B cell (primary cell): ENCODE measurements around the gene PTPN6. TPM values are rescaled to one million over a fixed set of nuclear protein-coding genes. Genes with fewer than 3 reads are reported as not detected.

Experiments used
- ATAC-seq: fragments of 200-7000 bp; cut with Tn5 transposase; one replicate; pipeline ENCODE4 v1.10.0; 2021; ENCODE audit warnings: low read depth, mild to moderate bottlenecking, moderate number of reproducible peaks, moderate library complexity
- CTCF ChIA-PET: fragments of 350-600 bp; sonication (Branson Sonifier 250); formaldehyde crosslinking; loops from one replicate; lab custom pipeline; 2021; ENCODE audit warnings: antibody characterized with exemption, inconsistent platforms; lab: Charles Lee
- POLR2A ChIA-PET: fragments of 350-600 bp; sonication (Branson Sonifier 250); formaldehyde crosslinking; loops from one replicate; lab custom pipeline; 2021; ENCODE audit warnings: antibody characterized with exemption; lab: Charles Lee
- DNase-seq: peaks from one replicate; pipeline ENCODE4 v3.0.0; 2013
- H2AFZ ChIP-seq: 2 replicates; pipeline ENCODE4 v1.6.1; 2012; ENCODE audit warnings: mild to moderate bottlenecking, low read depth, low read length; ENCODE audit not compliant: insufficient read depth, poor library complexity, severe bottlenecking
- H3K27ac ChIP-seq, 2 donors: 1 replicate in 1 of 2; 2 replicates in 1 of 2; pipeline ENCODE4 v1.5.1; 2012 to 2013; ENCODE audit warnings: low read length in 2 of 2, mild to moderate bottlenecking in 2 of 2, moderate library complexity in 1 of 2
- H3K27me3 ChIP-seq, 4 experiments: fragments of 200-600 bp in 1 of 4; sonication (generic) in 1 of 4; replicated peaks in 1 of 4; 1 replicate in 2 of 4; 2 replicates in 2 of 4; pipeline versions ENCODE4 v1.6.1 to v1.7.0; 2013 to 2016; ENCODE audit warnings: low read length in 3 of 4, mild to moderate bottlenecking in 2 of 4, mixed read lengths in 1 of 4, moderate library complexity in 1 of 4; ENCODE audit not compliant: insufficient read depth in 4 of 4, control insufficient read depth in 3 of 4; ENCODE audit errors: control extremely low read depth in 1 of 4
- H3K36me3 ChIP-seq, 2 experiments: replicated peaks in 1 of 2; 1 replicate in 1 of 2; 2 replicates in 1 of 2; pipeline versions ENCODE4 v1.6.1 to v1.7.1; 2013; ENCODE audit warnings: low read length in 1 of 2; ENCODE audit not compliant: insufficient read depth in 2 of 2, control insufficient read depth in 1 of 2; ENCODE audit errors: control extremely low read depth in 1 of 2, extremely low read depth in 1 of 2
- H3K4me1 ChIP-seq, 2 donors: fragments of 200-600 bp in 1 of 2; sonication (generic) in 1 of 2; 1 replicate in 1 of 2; 2 replicates in 1 of 2; pipeline versions ENCODE4 v1.5.1 to v1.6.1; 2013 to 2017; ENCODE audit warnings: low read length in 2 of 2; ENCODE audit not compliant: control insufficient read depth in 2 of 2, insufficient read depth in 2 of 2
- H3K4me2 ChIP-seq: replicated peaks from 2 replicates; pipeline ENCODE3; 2012; ENCODE audit warnings: mild to moderate bottlenecking, low read depth, low read length; ENCODE audit not compliant: poor library complexity, severe bottlenecking
- H3K4me3 ChIP-seq, 5 experiments: fragments of 200-600 bp in 1 of 5; sonication (generic) in 1 of 5; 1 replicate in 3 of 5; 2 replicates in 2 of 5; pipeline versions ENCODE4 v1.5.1 to v1.7.0; 2011 to 2016; ENCODE audit warnings: low read length in 4 of 5, mild to moderate bottlenecking in 4 of 5, low read depth in 2 of 5, control low read depth in 1 of 5, moderate library complexity in 1 of 5; ENCODE audit not compliant: insufficient read depth in 1 of 5; ENCODE audit errors: control extremely low read depth in 1 of 5, extremely low read depth in 1 of 5
- H3K79me2 ChIP-seq: fragments of 200-600 bp; sonication (generic); one replicate; pipeline ENCODE4 v1.6.0; 2016; ENCODE audit warnings: low read length; ENCODE audit not compliant: control insufficient read depth, insufficient read depth
- H3K9ac ChIP-seq: fragments of 200-600 bp; sonication (generic); 2 replicates; pipeline ENCODE4 v1.6.1; 2017; ENCODE audit warnings: mild to moderate bottlenecking, low read length, moderate library complexity
- H3K9me3 ChIP-seq, 3 donors: one replicate each; pipeline versions ENCODE4 v1.6.1 to v1.7.1; 2013; ENCODE audit warnings: low read length in 2 of 3; ENCODE audit not compliant: control insufficient read depth in 2 of 3, insufficient read depth in 1 of 3; ENCODE audit errors: control extremely low read depth in 1 of 3
- H4K20me1 ChIP-seq: 2 replicates; pipeline ENCODE4 v1.6.0; 2012; ENCODE audit warnings: mild to moderate bottlenecking, low read length; ENCODE audit not compliant: insufficient read depth, control insufficient read depth, poor library complexity, severe bottlenecking
- H3K27ac Mint-ChIP-seq: one replicate; pipeline ENCODE4 v1.8.0; 2021; ENCODE audit warnings: mixed read lengths
- H3K27me3 Mint-ChIP-seq: one replicate; pipeline ENCODE4 v1.8.0; 2021; ENCODE audit warnings: mixed read lengths
- H3K4me1 Mint-ChIP-seq: one replicate; pipeline ENCODE4 v1.8.0; 2021; ENCODE audit warnings: mixed read lengths
- H3K4me3 Mint-ChIP-seq: one replicate; pipeline ENCODE4 v1.8.0; 2021; ENCODE audit warnings: mixed read lengths
- H3K9me3 Mint-ChIP-seq: one replicate; pipeline ENCODE4 v1.8.0; 2022; ENCODE audit warnings: mixed read lengths; ENCODE audit not compliant: insufficient read depth
- CTCF ChIP-seq: fragments of 200-600 bp; IDR thresholded peaks from one replicate; pipeline ENCODE4 v1.8.0; 2022; ENCODE audit warnings: antibody characterized with exemption, mild to moderate bottlenecking
- EZH2 ChIP-seq: IDR thresholded peaks from 2 replicates; pipeline ENCODE4 v1.6.1; 2012; ENCODE audit warnings: borderline replicate concordance, low read depth, mild to moderate bottlenecking, moderate library complexity, low read length; ENCODE audit not compliant: insufficient read depth, poor library complexity, severe bottlenecking
- WGBS: methylation state at CpG from one replicate; pipeline ENCODE4 v1.1.5; 2013; ENCODE audit warnings: missing lambda C conversion rate; ENCODE audit not compliant: insufficient coverage; 5-methylcytosine and 5-hydroxymethylcytosine counted together
- intact Hi-C: fragments of 100-400 bp; cut with micrococcal nuclease; formaldehyde crosslinking; loops from one replicate; pipeline ENCODE4 v1.10.0; 2022
- polyA plus RNA-seq: library from polyadenylated mRNA; depleted of rRNA; stranded (reverse); fragments of >200 nt; gene quantifications from 2 replicates; pipeline ENCODE4 v1.2.3, GENCODE V29; 2012
- total RNA-seq, 2 donors: library from RNA; stranded (reverse); fragments of 120-200 nt in 1 of 2; gene quantifications; 1 replicate in 1 of 2; 2 replicates in 1 of 2; pipeline versions ENCODE4 v1.2.3 to v1.2.4, GENCODE V29; 2013 to 2022

PTPN6 gene
- total and polyA plus RNA-seq, 2 donors (not counting 1 experiment from before 2014, with no cell fraction given), result 312 to 874 TPM

GRCh38 chr12:6942331-6942665 lies 8.9 kb upstream of the PTPN6 start:
- intact Hi-C loops, result loop anchor here (10.0 kb wide), 1 partner anchor 307 kb away; the partner anchor contains the start of gene LPAR5
- H3K27me3 ChIP-seq, result no peaks in the 10 kb centered on the region
- ChIA-PET POLR2A (interaction anchor here (2.6 to 18.5 kb wide), 2 partner anchors 16 to 28 kb away, joined by 8 to 662 read pairs; partner anchors contain the start of genes ENO2 and PTPN6), CTCF (interaction anchor here (2.5 to 16.6 kb wide), 5 partner anchors 10 to 73 kb away, joined by 16 to 944 read pairs (median 27); partner anchors contain the start of genes PTPN6 and SPSB2)
- no peak overlapping the region for H3K4me3 ChIP-seq
- H4K20me1 ChIP-seq, result no peaks in the 10 kb centered on the region
- 96% methylated on average over 11 of the region's 11 CpGs for WGBS
- no peaks in the 10 kb centered on the region for H3K9me3 ChIP-seq
- peaks cover 58% of the 10 kb centered on the region for H3K4me1 Mint-ChIP-seq
- peaks cover 38 to 60% of the 10 kb centered on the region in 2 donors for H3K4me1 ChIP-seq
- H3K4me2 ChIP-seq, result no peak overlapping the region
- H2AFZ ChIP-seq, result no peak overlapping the region
- no peak for ATAC-seq
- TF ChIP-seq EZH2 (no peak), CTCF (no peak)
- peaks cover 0 to 10% of the 10 kb centered on the region in 2 experiments for H3K36me3 ChIP-seq
- no peak for DNase-seq
- no peaks in the 10 kb centered on the region for H3K9me3 Mint-ChIP-seq
- H3K27me3 Mint-ChIP-seq, result no peaks in the 10 kb centered on the region
- peak overlapping the region in 1 of 2 donors; percentile 93 for H3K27ac ChIP-seq
- H3K9ac ChIP-seq, result no peak overlapping the region
- peak overlapping the region; percentile 97 for H3K27ac Mint-ChIP-seq
- peak overlapping the region; percentile 29 for H3K4me3 Mint-ChIP-seq
- peaks cover 11% of the 10 kb centered on the region for H3K79me2 ChIP-seq

- Histone ChIP-seq H3K4me1 (peaks cover 45 to 67% of the 10 kb centered on the region in 2 donors), H3K4me2 (peak overlapping the region; percentile 99), H3K9me3 (no peaks in the 10 kb centered on the region), H2AFZ (peak overlapping the region; percentile 72), H4K20me1 (no peaks in the 10 kb centered on the region), H3K79me2 (peaks cover 11% of the 10 kb centered on the region), H3K27ac (peak overlapping the region; percentile 93 to 99), H3K9ac (peak overlapping the region; percentile 89), H3K36me3 (peaks cover 0 to 10% of the 10 kb centered on the region in 2 experiments), H3K27me3 (no peaks in the 10 kb centered on the region), H3K4me3 (peak overlapping the region in 4 of 5 experiments; percentile 76 to 92 (median 80))
- H3K27ac Mint-ChIP-seq, result peak overlapping the region; percentile 97
- ATAC-seq (peak; percentile 52), DNase-seq (no peak)
- 0% methylated on average over 8 of the region's 13 CpGs for WGBS
- peaks cover 59% of the 10 kb centered on the region for H3K4me1 Mint-ChIP-seq
- peak overlapping the region; percentile 97 for H3K4me3 Mint-ChIP-seq
- ChIA-PET CTCF (interaction anchor here (0.8 to 16.6 kb wide), 20 partner anchors 8 to 308 kb away, joined by 3 to 944 read pairs (median 9); partner anchors contain the start of genes C1RL, EMG1, LPCAT3 and MLF2), POLR2A (interaction anchor here (0.9 to 18.5 kb wide), 16 partner anchors 15 to 450 kb away, joined by 3 to 662 read pairs (median 5); partner anchors contain the start of genes C1RL, CDCA3, COPS7A and ENO2)
- no peaks in the 10 kb centered on the region for H3K9me3 Mint-ChIP-seq
- intact Hi-C loops, result loop anchor here (10.0 kb wide), 1 partner anchor 309 kb away; the partner anchor contains the start of gene LPAR5
- TF ChIP-seq EZH2 (no peak), CTCF (no peak)
- no peaks in the 10 kb centered on the region for H3K27me3 Mint-ChIP-seq
Observed at GRCh38 chr12:6943389-6943721, 7.8 kb upstream of the PTPN6 start.
